ENCODE data around the gene RAB31.

RAB31 gene

DNA sequence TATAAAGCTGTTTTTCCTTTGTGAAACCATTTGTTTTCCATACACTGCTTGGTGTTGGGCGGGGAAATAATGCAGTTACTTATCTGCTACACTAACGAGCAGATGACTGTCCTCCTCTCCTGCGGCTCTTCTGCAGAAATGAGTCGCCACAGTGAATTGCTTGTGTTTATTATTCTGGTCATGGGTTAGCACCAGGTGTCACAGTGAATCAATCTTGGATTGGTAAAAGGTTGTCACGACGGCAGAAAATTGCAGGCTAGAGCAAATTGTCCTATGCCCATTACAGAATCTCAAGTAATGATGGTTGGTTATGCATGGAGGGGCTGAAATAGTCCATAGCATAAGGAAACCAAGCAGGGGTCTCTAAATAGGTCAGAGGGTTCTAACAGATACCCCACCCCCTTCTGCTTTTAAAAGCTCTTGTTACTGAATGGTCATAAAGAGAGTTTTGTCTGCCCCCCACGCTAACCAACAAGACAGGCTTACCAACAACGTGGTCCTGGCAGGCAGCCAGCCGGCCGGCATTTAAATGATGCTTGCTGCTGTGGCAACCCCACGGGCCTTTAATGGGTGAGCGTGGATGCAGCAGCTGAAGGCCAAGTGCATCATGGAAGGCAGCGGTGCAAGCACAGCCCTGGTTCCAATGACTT, 29.5 kb downstream of the RAB31 start:
- Histone ChIP-seq H3K36me3 (ENCODE audit: control insufficient read depth in 1 of 2, insufficient read depth in 2 of 2, low read depth in 1 of 2, low read length in 2 of 2) (peaks cover 0 to 11% of the 10 kb centered on the region in 2 experiments), H3K27me3 (ENCODE audit: control insufficient read depth in 1 of 2, insufficient read depth in 1 of 2, low read length in 2 of 2) (no peaks in the 10 kb centered on the region), H2BK12ac (ENCODE audit: low read length in 2 of 2) (peak overlapping the region in 1 of 2 experiments; percentile 33), H3K9ac (ENCODE audit: low read length) (peak overlapping the region; percentile 49), H3K4ac (ENCODE audit: low read depth in 1 of 2, low read length in 2 of 2) (peak overlapping the region in 1 of 2 experiments; percentile 37), H3K14ac (ENCODE audit: low read length in 2 of 2) (no peak overlapping the region), H3K4me2 (ENCODE audit: low read length, poor library complexity, severe bottlenecking) (no peak overlapping the region), H3K23ac (ENCODE audit: low read length in 2 of 2) (no peak overlapping the region), H2BK15ac (ENCODE audit: low read depth, poor library complexity, severe bottlenecking) (no peak overlapping the region), H3K27ac (ENCODE audit: low read length, poor library complexity, severe bottlenecking) (no peak overlapping the region), H3K18ac (ENCODE audit: low read depth in 1 of 2, low read length in 2 of 2) (peak overlapping the region in 1 of 2 experiments; percentile 40), H3K4me3 (ENCODE audit: insufficient read depth in 1 of 2, low read depth in 1 of 2, low read length in 2 of 2) (no peak overlapping the region), H3K9me3 (ENCODE audit: control insufficient read depth, low read length) (no peaks in the 10 kb centered on the region), H2BK5ac (ENCODE audit: low read depth, low read length, poor library complexity, severe bottlenecking) (no peak overlapping the region), H4K91ac (ENCODE audit: low read length) (peak overlapping the region; percentile 30), H4K8ac (ENCODE audit: low read length) (peak overlapping the region; percentile 14), H3K79me1 (replicated peaks; ENCODE audit: low read length, poor library complexity, severe bottlenecking) (peaks cover 10% of the 10 kb centered on the region), H3K4me1 (ENCODE audit: control insufficient read depth, insufficient read depth, low read depth, low read length) (peaks cover 20% of the 10 kb centered on the region), H2BK120ac (ENCODE audit: low read depth, low read length) (no peak overlapping the region), H2AK5ac (ENCODE audit: low read length, severe bottlenecking) (no peak overlapping the region), H2AFZ (ENCODE audit: low read depth, low read length) (no peak overlapping the region)
- 56% methylated on average over 13 of the region's 13 CpGs for WGBS
- peak; percentile 50 for DNase-seq

DNA sequence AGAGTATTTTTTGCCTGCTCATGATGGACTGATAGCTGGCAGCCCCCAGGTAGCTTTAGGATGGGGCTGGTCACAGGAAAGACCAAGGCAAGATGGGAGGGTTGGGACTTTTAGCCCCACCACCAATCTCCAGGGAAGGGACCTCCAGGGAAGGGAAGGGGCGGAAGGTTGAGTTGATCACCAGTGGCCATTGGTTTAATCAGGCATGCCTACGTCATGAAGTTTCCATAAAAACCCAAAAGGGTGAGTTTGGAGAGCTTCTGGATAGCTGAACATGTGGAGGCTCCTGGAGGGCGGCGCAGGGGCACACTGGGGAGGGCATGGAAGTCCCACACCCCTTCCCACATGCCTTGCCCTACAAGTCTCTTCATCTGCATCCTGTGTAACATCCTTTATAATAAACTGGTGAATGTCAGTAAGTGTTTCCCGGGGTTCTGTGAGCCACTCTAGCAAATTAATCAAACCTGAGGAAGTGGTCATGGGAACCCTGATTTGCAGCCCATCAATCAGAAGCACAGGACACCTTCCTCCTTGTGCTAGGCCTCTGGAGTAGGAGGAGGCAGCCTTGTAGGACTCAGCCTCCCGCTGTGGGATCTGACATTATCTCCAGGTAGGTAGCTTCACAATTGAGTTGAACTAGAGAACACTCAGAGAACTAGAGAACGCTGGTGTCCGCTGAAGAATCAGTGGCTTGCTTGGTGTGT, 30.3 kb downstream of the RAB31 start:
- H4K8ac ChIP-seq (ENCODE audit: low read length), result no peak overlapping the region
- H3K18ac ChIP-seq (ENCODE audit: low read depth in 1 of 2, low read length in 2 of 2), result no peak overlapping the region
- peaks cover 8% of the 10 kb centered on the region for H3K79me1 ChIP-seq (replicated peaks; ENCODE audit: low read length, poor library complexity, severe bottlenecking)

DNA sequence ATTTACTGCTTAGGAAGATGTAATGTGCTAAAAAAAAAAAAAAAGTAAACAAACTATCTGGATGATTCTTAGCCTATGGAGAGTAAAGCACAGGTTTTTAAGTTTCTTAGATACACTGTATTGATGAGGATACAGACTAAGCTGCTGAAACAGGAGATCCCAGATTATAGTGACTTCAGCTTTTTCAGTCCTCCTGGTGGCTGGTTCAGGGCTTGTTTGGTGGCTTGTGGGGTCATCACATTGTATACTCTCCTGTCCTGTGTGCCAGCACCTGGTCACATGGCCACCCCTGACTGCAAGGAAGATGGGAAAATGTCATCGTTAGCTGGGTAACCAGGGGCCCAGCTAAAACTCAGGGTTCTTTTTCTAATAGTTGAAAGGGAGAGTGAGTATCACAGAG, 31.4 kb downstream of the RAB31 start:
- H4K8ac ChIP-seq (ENCODE audit: low read length), result peak overlapping the region; percentile 31
- H3K4ac ChIP-seq (ENCODE audit: low read depth in 1 of 2, low read length in 2 of 2), result no peak overlapping the region
- H2BK15ac ChIP-seq (ENCODE audit: low read depth, poor library complexity, severe bottlenecking), result no peak overlapping the region
- no peak overlapping the region for H2AFZ ChIP-seq (ENCODE audit: low read depth, low read length)
- H3K27me3 ChIP-seq (ENCODE audit: control insufficient read depth in 1 of 2, insufficient read depth in 1 of 2, low read length in 2 of 2), result no peaks in the 10 kb centered on the region
- H3K4me1 ChIP-seq (ENCODE audit: control insufficient read depth, insufficient read depth, low read depth, low read length), result peaks cover 25% of the 10 kb centered on the region
- no peak overlapping the region for H2AK5ac ChIP-seq (ENCODE audit: low read length, severe bottlenecking)
- no peak overlapping the region for H3K14ac ChIP-seq (ENCODE audit: low read length in 2 of 2)
- peaks cover 7% of the 10 kb centered on the region for H3K79me1 ChIP-seq (replicated peaks; ENCODE audit: low read length, poor library complexity, severe bottlenecking)
- no peak overlapping the region for H4K91ac ChIP-seq (ENCODE audit: low read length)
- H3K9me3 ChIP-seq (ENCODE audit: control insufficient read depth, low read length), result no peaks in the 10 kb centered on the region
- peaks cover 0 to 2% of the 10 kb centered on the region in 2 experiments for H3K36me3 ChIP-seq (ENCODE audit: control insufficient read depth in 1 of 2, insufficient read depth in 2 of 2, low read depth in 1 of 2, low read length in 2 of 2)
- H3K27ac ChIP-seq (ENCODE audit: low read length, poor library complexity, severe bottlenecking), result no peak overlapping the region
- H2BK5ac ChIP-seq (ENCODE audit: low read depth, low read length, poor library complexity, severe bottlenecking), result no peak overlapping the region
- no peak overlapping the region for H3K23ac ChIP-seq (ENCODE audit: low read length in 2 of 2)
- H3K4me2 ChIP-seq (ENCODE audit: low read length, poor library complexity, severe bottlenecking), result no peak overlapping the region
- H3K4me3 ChIP-seq (ENCODE audit: insufficient read depth in 1 of 2, low read depth in 1 of 2, low read length in 2 of 2), result no peak overlapping the region
- WGBS, result 94% methylated on average over 1 of the region's 1 CpG
- no peak for DNase-seq
- H3K9ac ChIP-seq (ENCODE audit: low read length), result no peak overlapping the region
- peak overlapping the region in 1 of 2 experiments; percentile 31 for H2BK12ac ChIP-seq (ENCODE audit: low read length in 2 of 2)
- no peak overlapping the region for H2BK120ac ChIP-seq (ENCODE audit: low read depth, low read length)
- H3K18ac ChIP-seq (ENCODE audit: low read depth in 1 of 2, low read length in 2 of 2), result no peak overlapping the region

More for the DNA sequence above, 30.3 kb downstream of the RAB31 start:
- Histone ChIP-seq H3K4me3 (ENCODE audit: insufficient read depth in 1 of 2, low read depth in 1 of 2, low read length in 2 of 2) (no peak overlapping the region), H3K27ac (ENCODE audit: low read length, poor library complexity, severe bottlenecking) (no peak overlapping the region), H2BK5ac (ENCODE audit: low read depth, low read length, poor library complexity, severe bottlenecking) (no peak overlapping the region), H2AK5ac (ENCODE audit: low read length, severe bottlenecking) (no peak overlapping the region), H3K4ac (ENCODE audit: low read depth in 1 of 2, low read length in 2 of 2) (no peak overlapping the region), H2BK120ac (ENCODE audit: low read depth, low read length) (no peak overlapping the region), H3K9ac (ENCODE audit: low read length) (no peak overlapping the region), H2BK12ac (ENCODE audit: low read length in 2 of 2) (no peak overlapping the region), H3K4me2 (ENCODE audit: low read length, poor library complexity, severe bottlenecking) (no peak overlapping the region), H4K91ac (ENCODE audit: low read length) (no peak overlapping the region), H3K14ac (ENCODE audit: low read length in 2 of 2) (no peak overlapping the region), H3K36me3 (ENCODE audit: control insufficient read depth in 1 of 2, insufficient read depth in 2 of 2, low read depth in 1 of 2, low read length in 2 of 2) (peaks cover 0 to 3% of the 10 kb centered on the region in 2 experiments), H2BK15ac (ENCODE audit: low read depth, poor library complexity, severe bottlenecking) (peak overlapping the region; percentile 32), H3K23ac (ENCODE audit: low read length in 2 of 2) (no peak overlapping the region), H3K27me3 (ENCODE audit: control insufficient read depth in 1 of 2, insufficient read depth in 1 of 2, low read length in 2 of 2) (no peaks in the 10 kb centered on the region), H2AFZ (ENCODE audit: low read depth, low read length) (no peak overlapping the region), H3K9me3 (ENCODE audit: control insufficient read depth, low read length) (no peaks in the 10 kb centered on the region), H3K4me1 (ENCODE audit: control insufficient read depth, insufficient read depth, low read depth, low read length) (peaks cover 21% of the 10 kb centered on the region)
- no peak for DNase-seq
- 76% methylated on average over 7 of the region's 8 CpGs for WGBS

DNA sequence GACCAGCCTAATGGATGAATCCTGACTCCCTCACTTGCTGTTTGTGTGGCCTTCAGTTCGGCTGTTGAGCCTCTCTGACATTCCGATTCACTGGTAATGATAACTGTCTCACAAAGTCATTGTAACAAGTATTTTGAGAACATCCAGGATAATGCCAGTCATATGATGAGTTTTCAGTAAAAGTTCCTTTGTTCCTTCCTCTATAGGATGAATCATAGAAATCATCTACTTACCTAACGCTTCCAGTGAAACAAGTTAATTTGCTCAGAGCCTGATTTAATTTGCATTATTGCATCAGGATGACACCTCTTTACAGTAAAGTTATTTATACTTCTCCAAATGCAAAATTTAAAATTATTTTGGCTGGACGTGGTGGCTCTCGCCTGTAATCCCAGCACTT, 32.0 kb downstream of the RAB31 start:
- Histone ChIP-seq H2AFZ (ENCODE audit: low read depth, low read length) (no peak overlapping the region), H2BK15ac (ENCODE audit: low read depth, poor library complexity, severe bottlenecking) (no peak overlapping the region), H3K9me3 (ENCODE audit: control insufficient read depth, low read length) (no peaks in the 10 kb centered on the region), H3K27me3 (ENCODE audit: control insufficient read depth in 1 of 2, insufficient read depth in 1 of 2, low read length in 2 of 2) (no peaks in the 10 kb centered on the region), H3K27ac (ENCODE audit: low read length, poor library complexity, severe bottlenecking) (no peak overlapping the region), H3K4me1 (ENCODE audit: control insufficient read depth, insufficient read depth, low read depth, low read length) (peaks cover 25% of the 10 kb centered on the region), H2BK12ac (ENCODE audit: low read length in 2 of 2) (no peak overlapping the region), H3K14ac (ENCODE audit: low read length in 2 of 2) (no peak overlapping the region), H4K8ac (ENCODE audit: low read length) (no peak overlapping the region), H3K23ac (ENCODE audit: low read length in 2 of 2) (no peak overlapping the region), H4K91ac (ENCODE audit: low read length) (no peak overlapping the region), H3K79me1 (replicated peaks; ENCODE audit: low read length, poor library complexity, severe bottlenecking) (peaks cover 7% of the 10 kb centered on the region), H3K18ac (ENCODE audit: low read depth in 1 of 2, low read length in 2 of 2) (no peak overlapping the region), H2BK5ac (ENCODE audit: low read depth, low read length, poor library complexity, severe bottlenecking) (no peak overlapping the region), H2AK5ac (ENCODE audit: low read length, severe bottlenecking) (no peak overlapping the region), H3K4me2 (ENCODE audit: low read length, poor library complexity, severe bottlenecking) (no peak overlapping the region), H3K9ac (ENCODE audit: low read length) (no peak overlapping the region), H3K4ac (ENCODE audit: low read depth in 1 of 2, low read length in 2 of 2) (no peak overlapping the region), H2BK120ac (ENCODE audit: low read depth, low read length) (no peak overlapping the region), H3K4me3 (ENCODE audit: insufficient read depth in 1 of 2, low read depth in 1 of 2, low read length in 2 of 2) (no peak overlapping the region), H3K36me3 (ENCODE audit: control insufficient read depth in 1 of 2, insufficient read depth in 2 of 2, low read depth in 1 of 2, low read length in 2 of 2) (peaks cover 0 to 2% of the 10 kb centered on the region in 2 experiments)
- no peak for DNase-seq
- WGBS, result 79% methylated on average over 4 of the region's 5 CpGs

Data from mesenchymal stem cell (in vitro differentiated cells and primary cell).